ENCODE results near the gene CAPN11. TPM values are rescaled to one million over a fixed set of nuclear protein-coding genes. Genes with fewer than 3 reads are reported as not detected.
"Not testable (repeated sequence)": the region's sequence is repeated elsewhere in the genome, so short reads cannot be mapped to it uniquely, and the experiment has no call there.

The CAPN11 gene
- total and polyA plus RNA-seq, 2 donors from 2014 or later, result 0.39 to 2.3 TPM

GRCh38 chr6:44182911-44183390 is 24.3 kb downstream of the CAPN11 start:
- DNase-seq, result no peak
- TF ChIP-seq, protein P1, sequence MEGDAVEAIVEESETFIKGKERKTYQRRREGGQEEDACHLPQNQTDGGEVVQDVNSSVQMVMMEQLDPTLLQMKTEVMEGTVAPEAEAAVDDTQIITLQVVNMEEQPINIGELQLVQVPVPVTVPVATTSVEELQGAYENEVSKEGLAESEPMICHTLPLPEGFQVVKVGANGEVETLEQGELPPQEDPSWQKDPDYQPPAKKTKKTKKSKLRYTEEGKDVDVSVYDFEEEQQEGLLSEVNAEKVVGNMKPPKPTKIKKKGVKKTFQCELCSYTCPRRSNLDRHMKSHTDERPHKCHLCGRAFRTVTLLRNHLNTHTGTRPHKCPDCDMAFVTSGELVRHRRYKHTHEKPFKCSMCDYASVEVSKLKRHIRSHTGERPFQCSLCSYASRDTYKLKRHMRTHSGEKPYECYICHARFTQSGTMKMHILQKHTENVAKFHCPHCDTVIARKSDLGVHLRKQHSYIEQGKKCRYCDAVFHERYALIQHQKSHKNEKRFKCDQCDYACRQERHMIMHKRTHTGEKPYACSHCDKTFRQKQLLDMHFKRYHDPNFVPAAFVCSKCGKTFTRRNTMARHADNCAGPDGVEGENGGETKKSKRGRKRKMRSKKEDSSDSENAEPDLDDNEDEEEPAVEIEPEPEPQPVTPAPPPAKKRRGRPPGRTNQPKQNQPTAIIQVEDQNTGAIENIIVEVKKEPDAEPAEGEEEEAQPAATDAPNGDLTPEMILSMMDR (IDR thresholded peaks at IDR 0.05; ENCODE audit: borderline replicate concordance, extremely low read depth, insufficient read depth), result no peak
- H3K27me3 ChIP-seq (ENCODE audit: control insufficient read depth, insufficient read depth, low read length), result no peaks in the 10 kb centered on the region
- no peaks in the 10 kb centered on the region for H3K36me3 ChIP-seq (ENCODE audit: control insufficient read depth in 2 of 3, insufficient read depth in 3 of 3, low read length in 3 of 3)
- no peak overlapping the region for H3K9ac ChIP-seq (ENCODE audit: low read length in 3 of 3)
- FAIRE-seq, result no peak
- intact Hi-C loops (cut with DNase I), result no loop called here
- H3K4me3 ChIP-seq (ENCODE audit: low read length in 3 of 3), result no peak overlapping the region
- H3K27ac ChIP-seq (ENCODE audit: low read depth in 2 of 2, low read length in 2 of 2), result no peak overlapping the region
- H3K4me1 ChIP-seq (ENCODE audit: control insufficient read depth in 2 of 3, insufficient read depth in 2 of 3, low read depth in 1 of 3, low read length in 3 of 3), result no peaks in the 10 kb centered on the region
- no peaks in the 10 kb centered on the region for H3K9me3 ChIP-seq (ENCODE audit: control insufficient read depth in 2 of 3, insufficient read depth in 1 of 3, low read length in 3 of 3)

- no peaks in the 10 kb centered on the region for H3K9me3 ChIP-seq (ENCODE audit: control insufficient read depth in 2 of 3, insufficient read depth in 1 of 3, low read length in 3 of 3)
- no peaks in the 10 kb centered on the region for H3K4me1 ChIP-seq (ENCODE audit: control insufficient read depth in 2 of 3, insufficient read depth in 2 of 3, low read depth in 1 of 3, low read length in 3 of 3)
- no peak overlapping the region for H3K27ac ChIP-seq (ENCODE audit: low read depth in 2 of 2, low read length in 2 of 2)
- no peak overlapping the region for H3K4me3 ChIP-seq (ENCODE audit: low read length in 3 of 3)
- intact Hi-C loops (cut with DNase I), result no loop called here
- no peak for FAIRE-seq
- TF ChIP-seq, protein P1 (IDR thresholded peaks at IDR 0.05; ENCODE audit: borderline replicate concordance, extremely low read depth, insufficient read depth), result no peak
- H3K9ac ChIP-seq (ENCODE audit: low read length in 3 of 3), result no peak overlapping the region
- H3K27me3 ChIP-seq (ENCODE audit: control insufficient read depth, insufficient read depth, low read length), result no peaks in the 10 kb centered on the region
- no peak for DNase-seq
- no peaks in the 10 kb centered on the region for H3K36me3 ChIP-seq (ENCODE audit: control insufficient read depth in 2 of 3, insufficient read depth in 3 of 3, low read length in 3 of 3)
These were observed 25.2 kb downstream of the CAPN11 start for GRCh38 chr6:44183783-44184182.

DNA sequence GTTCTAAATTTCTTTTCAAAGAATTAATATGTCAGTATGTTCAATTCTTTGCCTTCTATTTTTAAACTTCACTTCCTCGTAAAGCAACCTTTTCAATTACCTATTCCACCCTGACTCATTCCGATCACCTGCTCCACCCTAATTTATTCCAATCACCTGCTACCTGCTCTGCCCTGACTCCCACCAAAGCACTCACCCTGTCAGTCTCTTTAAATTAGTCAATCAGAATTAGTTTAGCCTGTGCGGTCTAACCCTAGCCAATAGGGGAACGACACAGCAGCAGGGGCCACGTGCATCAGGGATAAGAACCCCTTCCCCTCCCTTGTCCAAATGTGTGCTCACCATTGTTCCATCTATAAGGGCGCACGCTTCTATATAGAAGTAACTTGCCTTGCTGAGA is 26.7 kb downstream of the CAPN11 start:
- H3K4me1 ChIP-seq (ENCODE audit: control insufficient read depth in 2 of 3, insufficient read depth in 2 of 3, low read depth in 1 of 3, low read length in 3 of 3); FAIRE-seq; H3K9me3 ChIP-seq (ENCODE audit: control insufficient read depth in 2 of 3, insufficient read depth in 1 of 3, low read length in 3 of 3); H3K27me3 ChIP-seq (ENCODE audit: control insufficient read depth, insufficient read depth, low read length); H3K27ac ChIP-seq (ENCODE audit: low read depth in 2 of 2, low read length in 2 of 2); H3K36me3 ChIP-seq (ENCODE audit: control insufficient read depth in 2 of 3, insufficient read depth in 3 of 3, low read length in 3 of 3); H3K9ac ChIP-seq (ENCODE audit: low read length in 3 of 3); H3K4me3 ChIP-seq (ENCODE audit: low read length in 3 of 3); intact Hi-C loops (cut with DNase I): not testable (repeated sequence)
- peak in 3 of 5 donors; percentile 3 to 42 (median 30) for DNase-seq

- Histone ChIP-seq H3K9ac (ENCODE audit: low read length in 3 of 3) (no peak overlapping the region), H3K27ac (ENCODE audit: low read depth in 2 of 2, low read length in 2 of 2) (no peak overlapping the region), H3K36me3 (ENCODE audit: control insufficient read depth in 2 of 3, insufficient read depth in 3 of 3, low read length in 3 of 3) (no peaks in the 10 kb centered on the region), H3K9me3 (ENCODE audit: control insufficient read depth in 2 of 3, insufficient read depth in 1 of 3, low read length in 3 of 3) (no peaks in the 10 kb centered on the region), H3K4me3 (ENCODE audit: low read length in 3 of 3) (no peak overlapping the region), H3K27me3 (ENCODE audit: control insufficient read depth, insufficient read depth, low read length) (no peaks in the 10 kb centered on the region), H3K4me1 (ENCODE audit: control insufficient read depth in 2 of 3, insufficient read depth in 2 of 3, low read depth in 1 of 3, low read length in 3 of 3) (no peaks in the 10 kb centered on the region)
- FAIRE-seq, result no peak
- peak in 2 of 5 donors; percentile 27 to 36 for DNase-seq
- TF ChIP-seq, protein P1 (IDR thresholded peaks at IDR 0.05; ENCODE audit: borderline replicate concordance, extremely low read depth, insufficient read depth), result no peak
- intact Hi-C loops (cut with DNase I), result no loop called here
These were observed 27.5 kb downstream of the CAPN11 start for GRCh38 chr6:44185953-44186634.
